Stimulated activated CD8-positive, alpha-beta memory T cell treated with anti-CD3 and anti-CD28 coated beads, Interleukin-15, amount 100 ng/mL, for 1 hour (primary cell): ENCODE results near the gene MPZL1.
"Not testable (repeated sequence)": the region's sequence is repeated elsewhere in the genome, so short reads cannot be mapped to it uniquely, and the experiment has no call there.

ENCODE experiments used
- DNase-seq: peaks from one replicate; pipeline ENCODE4 v3.0.0-alpha.2; 2020; ENCODE audit warnings: low read depth

MPZL1 gene

DNA sequence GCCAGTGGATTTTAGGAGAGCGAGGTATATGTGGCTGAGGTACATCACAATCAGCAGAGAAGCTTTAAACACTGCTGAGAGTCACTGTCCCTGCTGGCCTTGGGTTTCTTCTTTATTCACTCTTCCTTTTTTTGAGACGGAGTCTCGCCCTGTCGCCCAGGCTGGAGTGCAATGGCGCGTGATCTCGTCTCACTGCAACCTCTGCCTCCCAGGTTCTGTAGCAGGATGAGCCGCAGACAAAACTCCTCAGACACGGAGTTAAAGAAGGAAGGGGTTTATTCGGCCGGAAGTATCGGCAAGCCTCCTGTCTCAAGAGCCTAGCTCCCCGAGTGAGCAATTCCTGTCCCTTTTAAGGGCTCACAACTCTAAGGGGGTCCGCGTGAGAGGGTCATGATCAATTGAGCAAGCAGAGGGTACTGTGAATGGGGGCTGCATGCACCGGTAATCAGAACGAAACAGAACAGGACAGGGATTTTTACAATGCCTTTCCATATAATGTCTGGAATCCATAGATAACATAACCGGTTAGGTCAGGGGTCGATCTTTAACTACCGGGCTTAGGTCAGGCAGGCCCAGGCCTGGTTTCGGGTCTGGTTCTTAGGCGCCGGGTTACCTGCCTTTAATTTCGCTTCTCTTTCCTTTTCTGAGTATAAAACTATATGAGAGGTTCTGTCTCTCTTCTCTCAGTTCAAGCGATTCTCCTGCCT, 1.9 kb upstream of the MPZL1 start:
- DNase-seq: not testable (repeated sequence)

DNA sequence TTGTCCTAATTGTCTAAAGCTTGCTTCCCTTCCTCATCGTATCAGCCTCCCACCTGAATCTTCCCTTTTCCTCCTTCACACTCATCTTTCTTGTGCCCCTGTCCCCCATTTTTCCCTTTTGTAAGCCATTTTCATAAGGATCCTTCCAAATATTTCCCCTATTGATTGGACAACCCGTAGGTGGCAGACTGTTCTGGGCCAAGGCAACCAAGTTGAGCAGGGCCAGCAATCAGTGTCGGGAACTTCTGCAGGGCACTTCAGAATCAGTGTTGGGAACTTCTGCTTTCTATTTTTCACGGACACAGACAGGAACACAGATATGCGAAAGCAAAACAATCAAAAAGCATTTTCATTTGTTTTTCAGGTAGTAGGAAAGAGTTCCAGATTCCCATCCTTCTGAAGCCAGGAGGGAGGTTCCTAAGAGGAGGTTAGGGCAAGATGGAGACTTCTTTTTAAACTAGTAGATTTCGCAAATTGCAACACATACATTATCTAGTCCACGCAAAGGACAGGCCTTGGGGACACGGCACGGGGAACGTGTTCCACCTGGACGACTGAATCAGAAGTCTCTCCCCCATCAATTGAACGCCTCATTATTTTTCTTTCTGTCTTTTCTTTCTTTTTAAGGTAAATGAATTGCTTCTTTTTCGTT, 691 bp upstream of the MPZL1 start:
- DNase-seq: no peak

- DNase-seq: no peak
These were observed 529 bp downstream of the MPZL1 start for GRCh38 chr1:167722152-167722869.

DNA sequence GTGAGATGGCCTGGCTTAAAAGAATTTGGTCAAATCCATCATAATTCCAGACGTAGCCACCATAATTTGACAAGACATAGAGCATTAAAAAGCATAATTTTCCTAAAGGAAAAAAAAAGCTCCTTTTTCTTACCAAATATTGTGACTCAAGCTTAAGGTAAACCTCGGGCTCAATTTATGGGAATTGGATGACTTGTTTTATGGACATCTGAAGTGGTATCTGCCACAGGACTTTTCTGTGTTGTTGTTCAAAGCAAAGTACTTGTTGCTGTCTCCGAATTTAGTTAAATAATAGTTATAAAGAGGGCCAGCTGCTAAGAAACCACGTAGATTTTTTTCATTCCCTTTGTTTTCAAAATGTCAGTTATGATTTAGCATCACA, 1.1 kb downstream of the MPZL1 start:
- no peak for DNase-seq

- DNase-seq: no peak
These were observed 2.0 kb downstream of the MPZL1 start for GRCh38 chr1:167723707-167724323.

DNA sequence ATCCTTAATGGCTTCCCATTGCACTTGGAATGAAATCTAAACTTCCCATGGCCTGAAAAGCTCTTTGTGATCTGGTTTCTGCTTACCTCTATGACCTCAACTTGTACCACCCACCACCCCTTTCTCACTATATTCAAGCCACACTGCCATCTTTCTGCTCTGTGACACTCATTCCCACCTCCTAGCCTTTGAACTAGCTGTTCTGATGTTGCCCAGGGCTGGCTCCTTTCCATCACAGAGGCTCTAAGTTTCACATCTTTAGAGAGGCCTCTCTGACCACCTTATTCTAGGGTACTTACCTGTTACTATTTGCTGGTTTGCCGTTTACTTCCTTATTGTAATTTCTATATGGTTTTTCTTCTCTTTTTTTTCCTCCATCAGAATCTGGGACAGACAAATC, 4.2 kb downstream of the MPZL1 start:
- DNase-seq: no peak

DNA sequence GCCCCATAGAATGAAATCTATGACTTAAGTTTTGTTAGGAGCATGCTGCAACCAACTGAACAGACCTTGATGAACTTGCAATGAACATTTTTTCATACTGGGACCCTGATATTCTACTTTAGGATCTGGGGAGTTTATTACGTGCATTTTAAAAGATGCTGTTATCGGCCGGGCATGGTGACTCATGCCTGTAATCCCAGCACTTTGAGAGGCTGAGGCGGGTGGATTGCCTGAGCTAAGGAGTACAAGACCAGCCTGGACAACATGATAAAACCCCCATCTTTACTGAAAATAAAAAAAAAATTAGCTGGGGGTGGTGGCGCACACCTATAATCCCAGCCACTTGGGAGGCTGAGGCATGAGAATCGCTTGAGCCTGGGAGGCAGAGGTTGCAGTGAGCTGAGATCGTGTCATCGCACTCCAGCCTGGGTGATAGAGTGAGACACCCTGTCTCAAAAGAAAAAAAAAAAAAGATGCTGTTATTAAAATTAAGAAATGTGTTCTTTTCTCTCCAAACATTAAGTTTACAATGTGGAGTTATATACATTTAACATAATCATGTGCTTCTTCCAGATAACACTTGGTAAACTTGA, 7.1 kb downstream of the MPZL1 start:
- DNase-seq: no peak

DNA sequence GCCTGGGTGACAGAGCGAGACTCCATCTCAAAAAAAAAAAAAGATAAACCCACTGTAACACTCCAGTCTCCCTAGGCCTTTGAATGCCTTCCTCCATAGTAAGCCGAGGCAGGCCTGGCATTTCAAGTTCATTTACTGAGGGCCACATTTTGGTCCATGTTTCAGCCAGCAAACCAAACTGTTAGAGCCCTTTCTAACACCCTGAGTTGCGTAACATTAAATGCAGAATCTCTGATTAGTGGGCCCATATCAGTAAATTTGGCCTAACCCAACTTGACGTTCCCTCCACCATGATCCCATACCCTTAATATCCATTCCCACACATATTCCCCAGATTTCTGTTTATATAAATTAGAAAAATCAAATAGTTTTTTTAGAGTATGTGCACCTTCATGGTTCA, 12.4 kb downstream of the MPZL1 start:
- no peak for DNase-seq

DNA sequence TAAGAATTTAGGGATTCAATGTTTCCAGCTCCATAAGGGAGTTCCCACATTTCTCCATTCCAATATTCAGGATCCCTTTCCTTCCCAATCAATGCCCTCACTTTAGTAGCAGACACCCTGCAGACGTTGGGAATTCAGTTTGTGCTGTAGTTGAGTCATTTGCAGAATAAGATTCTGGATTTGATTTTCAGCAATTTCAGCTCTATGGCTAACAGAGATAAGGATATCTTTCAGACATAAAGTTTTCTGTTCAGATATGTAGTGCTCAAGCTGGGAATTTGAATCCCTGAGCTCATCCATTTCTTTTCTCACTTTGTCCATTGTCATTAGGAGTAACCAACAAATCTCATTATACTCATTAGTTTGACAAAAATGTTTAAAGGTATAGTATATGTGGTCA, 13.1 kb downstream of the MPZL1 start:
- DNase-seq: no peak

- no peak for DNase-seq
These were observed 15.4 kb downstream of the MPZL1 start for GRCh38 chr1:167737169-167737568.

GRCh38 chr1:167738158-167738557, 16.4 kb downstream of the MPZL1 start:
- DNase-seq: no peak

DNA sequence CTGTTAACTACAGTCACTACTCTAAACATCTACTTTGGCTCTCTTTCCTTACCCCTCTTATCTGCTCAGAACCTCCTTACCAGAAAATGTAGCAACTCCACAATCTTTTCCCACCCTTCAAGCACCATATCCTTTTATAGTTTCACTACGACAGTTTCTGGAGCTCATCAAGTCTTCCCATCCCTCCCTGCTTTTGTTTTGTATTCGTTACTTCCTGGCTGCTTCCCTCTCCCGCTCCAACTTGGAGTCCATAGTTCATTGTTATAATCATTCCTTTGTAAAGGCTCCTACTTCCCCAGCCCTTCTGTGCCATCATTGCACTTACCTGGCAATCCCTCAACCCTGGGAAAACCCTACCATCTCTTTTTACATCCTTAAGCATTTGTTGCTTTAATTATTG, 18.0 kb downstream of the MPZL1 start:
- no peak for DNase-seq

DNA sequence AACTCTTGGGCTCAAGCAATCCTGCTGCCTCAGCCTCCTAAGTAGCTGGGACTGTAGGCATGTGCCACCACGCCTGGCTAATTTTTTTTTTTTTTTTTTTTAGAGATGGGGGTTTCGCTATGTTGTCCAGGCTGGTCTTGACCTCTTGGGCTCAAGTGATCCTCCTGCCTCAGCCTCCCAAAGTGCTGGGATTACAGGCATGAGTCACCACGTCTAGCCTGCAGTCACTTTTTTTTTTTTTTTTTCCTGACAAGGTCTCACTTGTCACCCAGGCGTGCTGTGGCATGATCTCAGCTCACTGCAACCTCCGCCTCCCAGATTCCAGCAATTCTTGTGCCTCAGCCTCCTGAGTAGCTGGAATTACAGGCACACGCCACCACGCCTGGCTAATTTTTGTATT, 19.3 kb downstream of the MPZL1 start:
- not testable (repeated sequence) for DNase-seq

GRCh38 chr1:167742392-167743057, 20.7 kb downstream of the MPZL1 start:
- not testable (repeated sequence) for DNase-seq

DNA sequence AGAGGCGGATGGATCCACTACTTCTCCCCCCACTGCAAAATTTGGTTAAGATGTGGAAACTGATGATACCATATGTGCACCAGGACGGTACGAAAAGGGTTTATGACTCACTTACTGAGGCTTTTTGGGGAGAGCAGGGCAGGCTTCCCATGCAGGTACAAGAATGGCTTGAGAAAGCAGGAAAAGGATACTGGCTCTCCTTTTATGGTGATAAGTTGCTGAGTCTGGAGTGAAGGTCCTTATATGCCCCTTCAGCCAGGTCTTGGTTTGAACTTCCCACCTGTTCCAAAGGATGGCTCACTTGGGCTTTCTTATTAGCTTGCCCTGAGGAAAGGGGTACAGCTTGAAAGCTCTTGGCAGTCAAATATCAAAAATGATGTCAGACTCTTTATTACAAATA, 23.1 kb downstream of the MPZL1 start:
- DNase-seq: no peak

DNA sequence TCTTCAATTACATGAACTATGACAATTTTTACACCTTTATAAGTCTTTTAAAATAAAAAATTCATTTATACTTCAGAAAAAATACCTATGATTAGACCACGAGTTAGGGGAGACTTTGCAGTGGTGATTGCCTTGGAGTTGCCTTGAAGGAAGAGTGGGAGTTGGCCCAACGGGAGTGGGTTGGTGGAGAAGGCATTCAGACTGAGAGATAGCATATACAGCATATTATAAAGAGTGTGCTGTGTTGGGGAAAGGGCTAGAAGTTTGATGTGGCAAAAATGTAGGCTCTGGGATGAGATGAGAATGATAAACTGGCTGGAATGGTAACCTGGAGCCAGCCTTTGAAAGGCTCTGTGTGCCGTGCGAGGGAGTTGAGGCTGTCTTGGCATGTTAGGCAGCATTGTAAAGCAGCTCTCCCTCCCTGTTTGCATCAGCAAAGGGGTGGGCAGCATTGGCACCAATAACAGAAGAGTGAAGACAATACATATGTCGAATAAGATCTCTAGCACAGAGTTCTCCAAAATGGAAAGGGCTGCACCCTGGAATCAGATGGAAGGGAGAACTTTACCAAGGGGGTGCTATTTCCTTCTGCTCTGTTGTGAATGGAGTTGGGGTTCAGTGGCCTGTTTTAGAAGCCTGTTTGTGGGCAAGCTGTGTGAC, 24.4 kb downstream of the MPZL1 start:
- DNase-seq: no peak

GRCh38 chr1:167746988-167747655, 25.3 kb downstream of the MPZL1 start:
- no peak for DNase-seq

- DNase-seq: no peak
These were observed 26.2 kb downstream of the MPZL1 start for GRCh38 chr1:167747988-167748387.

GRCh38 chr1:167748906-167749305, 27.1 kb downstream of the MPZL1 start:
- no peak for DNase-seq

GRCh38 chr1:167749741-167750140, 28.0 kb downstream of the MPZL1 start:
- no peak for DNase-seq

- no peak for DNase-seq
These were observed 28.9 kb downstream of the MPZL1 start for GRCh38 chr1:167750641-167751040.
